Right lobe of liver (tissue), 4 donors: Measurements from ENCODE around the gene GNG4.

Experiments
- POLR2A ChIP-seq: fragments of 450-650 bp; IDR thresholded peaks from one replicate; pipeline ENCODE4 v1.6.1; 2017; ENCODE audit warnings: antibody characterized with exemption, mild to moderate bottlenecking
- TF ChIP-seq, protein P1 (sequence below), 4 donors: fragments of 200-600 bp in 3 of 4; fragments of 450-650 bp in 1 of 4; IDR thresholded peaks; one replicate each; pipeline versions ENCODE4 v1.5.1 to v1.8.0; 2016 to 2022; ENCODE audit warnings: antibody characterized with exemption in 4 of 4, mild to moderate bottlenecking in 2 of 4
- donor health status: DM: no; HTN: no; CAD: no.
- donor health status: DM: no; HTN: no; CAD: no.
- donor health status: DM: no; HTN: yes; CAD: no.

DNA sequence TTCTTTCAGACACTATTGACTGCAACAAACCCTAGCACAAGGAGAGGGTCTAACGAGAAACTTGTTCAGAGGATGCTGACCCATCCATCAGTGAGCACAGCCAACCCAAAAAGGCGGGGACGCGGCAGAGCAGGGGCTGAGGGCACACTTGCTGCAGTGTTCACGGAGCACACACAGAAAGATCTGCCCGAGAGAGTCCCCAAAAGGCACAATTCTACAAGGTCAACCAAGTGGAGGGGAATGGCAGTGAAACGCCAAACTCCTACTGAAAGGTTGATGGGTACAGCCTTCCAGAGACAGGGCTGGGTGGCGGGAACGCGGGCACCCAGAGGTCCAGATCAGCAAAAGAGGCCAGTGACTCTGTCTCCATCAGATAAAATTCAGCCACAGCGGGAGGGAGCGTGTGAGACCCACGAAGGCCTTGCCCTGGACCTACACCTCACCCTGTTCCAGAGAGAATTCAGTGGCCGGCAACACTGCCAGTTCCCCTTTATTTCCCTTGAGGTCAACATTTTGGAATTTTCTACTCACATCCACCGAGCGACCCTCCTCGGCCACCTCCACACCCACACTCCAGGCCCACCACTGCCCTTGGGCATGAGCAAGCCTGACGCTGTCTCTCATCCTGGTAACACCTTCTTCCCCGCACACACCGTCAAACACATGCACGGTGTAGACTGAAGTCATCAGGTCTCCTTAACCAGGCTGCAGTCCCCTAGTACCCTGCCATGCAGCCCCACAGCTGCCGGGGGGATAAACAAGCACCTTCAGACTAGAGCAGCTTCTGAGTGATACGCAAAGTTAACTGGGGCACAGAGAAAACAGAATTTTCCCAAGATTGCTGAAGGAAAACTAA, 5.5 kb downstream of the GNG4 start:
- TF ChIP-seq, protein P1, sequence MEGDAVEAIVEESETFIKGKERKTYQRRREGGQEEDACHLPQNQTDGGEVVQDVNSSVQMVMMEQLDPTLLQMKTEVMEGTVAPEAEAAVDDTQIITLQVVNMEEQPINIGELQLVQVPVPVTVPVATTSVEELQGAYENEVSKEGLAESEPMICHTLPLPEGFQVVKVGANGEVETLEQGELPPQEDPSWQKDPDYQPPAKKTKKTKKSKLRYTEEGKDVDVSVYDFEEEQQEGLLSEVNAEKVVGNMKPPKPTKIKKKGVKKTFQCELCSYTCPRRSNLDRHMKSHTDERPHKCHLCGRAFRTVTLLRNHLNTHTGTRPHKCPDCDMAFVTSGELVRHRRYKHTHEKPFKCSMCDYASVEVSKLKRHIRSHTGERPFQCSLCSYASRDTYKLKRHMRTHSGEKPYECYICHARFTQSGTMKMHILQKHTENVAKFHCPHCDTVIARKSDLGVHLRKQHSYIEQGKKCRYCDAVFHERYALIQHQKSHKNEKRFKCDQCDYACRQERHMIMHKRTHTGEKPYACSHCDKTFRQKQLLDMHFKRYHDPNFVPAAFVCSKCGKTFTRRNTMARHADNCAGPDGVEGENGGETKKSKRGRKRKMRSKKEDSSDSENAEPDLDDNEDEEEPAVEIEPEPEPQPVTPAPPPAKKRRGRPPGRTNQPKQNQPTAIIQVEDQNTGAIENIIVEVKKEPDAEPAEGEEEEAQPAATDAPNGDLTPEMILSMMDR (IDR thresholded peaks at IDR 0.05), result no peak
- TF ChIP-seq POLR2A, result no peak
